ENCODE data around the gene METTL1.

METTL1 gene

DNA sequence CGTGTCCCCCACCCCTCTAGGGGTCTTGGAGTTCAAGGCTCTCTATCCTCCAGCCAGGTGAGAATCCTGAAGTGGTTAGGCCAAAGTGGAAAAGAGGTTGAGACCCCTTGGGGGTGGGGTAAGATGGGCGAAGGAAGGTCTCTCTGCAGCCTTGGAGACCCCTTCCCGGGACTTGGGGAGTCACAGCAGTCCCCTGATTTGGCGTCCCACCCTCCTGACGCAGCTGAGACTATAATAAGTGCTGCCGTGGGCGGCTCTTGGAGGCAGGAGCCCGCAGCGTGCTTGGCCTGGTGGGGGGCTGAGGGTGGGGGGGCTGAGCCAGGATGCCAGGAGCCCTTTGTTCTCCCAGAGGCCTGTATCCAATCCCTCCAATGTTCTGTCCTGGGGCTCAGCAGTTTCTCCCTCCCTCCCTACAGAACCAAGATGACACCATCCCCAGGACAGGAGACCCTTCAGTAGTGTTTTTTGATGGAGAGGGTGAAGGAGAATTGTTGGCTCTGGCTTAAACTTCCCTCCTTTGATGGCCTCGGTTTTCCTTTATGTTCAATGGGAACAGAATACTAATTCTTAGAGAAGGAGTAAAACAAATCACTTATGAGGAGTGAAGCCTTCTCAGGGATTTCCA is 31.9 kb downstream of the METTL1 start:
- no peak overlapping the region for H2AFZ ChIP-seq (ENCODE audit: low read depth, low read length)
- peak overlapping the region; percentile 92 for H3K4me2 ChIP-seq (ENCODE audit: insufficient read depth, low read length)
- H3K9ac ChIP-seq (ENCODE audit: low read depth, low read length), result no peak overlapping the region
- no peaks in the 10 kb centered on the region for H3K9me3 ChIP-seq (ENCODE audit: insufficient read depth, low read length, severe bottlenecking)
- H3K27ac ChIP-seq (ENCODE audit: low read length), result peak overlapping the region; percentile 37; the same call in 1 of the 2 replicates
- H3K4me1 ChIP-seq (ENCODE audit: insufficient read depth, low read length), result peaks cover 48% of the 10 kb centered on the region
- no peak for ATAC-seq (ENCODE audit: insufficient read depth, low read depth)
- no peaks in the 10 kb centered on the region for H3K27me3 ChIP-seq (ENCODE audit: insufficient read depth, low read length, poor library complexity)
- peaks cover 21% of the 10 kb centered on the region for H4K20me1 ChIP-seq (ENCODE audit: insufficient read depth, low read length)
- H3K36me3 ChIP-seq (ENCODE audit: insufficient read depth, low read length), result peaks cover 8% of the 10 kb centered on the region; the same call in 1 of the 2 replicates
- peaks cover 32% of the 10 kb centered on the region for H3K79me2 ChIP-seq (ENCODE audit: insufficient read depth, low read length)
- DNase-seq, result no peak
- no peak for TF ChIP-seq EZH2 (IDR thresholded peaks at IDR 0.05; ENCODE audit: borderline replicate concordance, low read depth, low read length, severe bottlenecking)
- TF ChIP-seq, protein P1, sequence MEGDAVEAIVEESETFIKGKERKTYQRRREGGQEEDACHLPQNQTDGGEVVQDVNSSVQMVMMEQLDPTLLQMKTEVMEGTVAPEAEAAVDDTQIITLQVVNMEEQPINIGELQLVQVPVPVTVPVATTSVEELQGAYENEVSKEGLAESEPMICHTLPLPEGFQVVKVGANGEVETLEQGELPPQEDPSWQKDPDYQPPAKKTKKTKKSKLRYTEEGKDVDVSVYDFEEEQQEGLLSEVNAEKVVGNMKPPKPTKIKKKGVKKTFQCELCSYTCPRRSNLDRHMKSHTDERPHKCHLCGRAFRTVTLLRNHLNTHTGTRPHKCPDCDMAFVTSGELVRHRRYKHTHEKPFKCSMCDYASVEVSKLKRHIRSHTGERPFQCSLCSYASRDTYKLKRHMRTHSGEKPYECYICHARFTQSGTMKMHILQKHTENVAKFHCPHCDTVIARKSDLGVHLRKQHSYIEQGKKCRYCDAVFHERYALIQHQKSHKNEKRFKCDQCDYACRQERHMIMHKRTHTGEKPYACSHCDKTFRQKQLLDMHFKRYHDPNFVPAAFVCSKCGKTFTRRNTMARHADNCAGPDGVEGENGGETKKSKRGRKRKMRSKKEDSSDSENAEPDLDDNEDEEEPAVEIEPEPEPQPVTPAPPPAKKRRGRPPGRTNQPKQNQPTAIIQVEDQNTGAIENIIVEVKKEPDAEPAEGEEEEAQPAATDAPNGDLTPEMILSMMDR (IDR thresholded peaks at IDR 0.05; ENCODE audit: borderline replicate concordance, extremely low read depth, low read length, poor library complexity, severe bottlenecking), result no peak
- H3K4me3 ChIP-seq (ENCODE audit: low read depth in 1 of 2, low read length in 2 of 2), result no peak overlapping the region

DNA sequence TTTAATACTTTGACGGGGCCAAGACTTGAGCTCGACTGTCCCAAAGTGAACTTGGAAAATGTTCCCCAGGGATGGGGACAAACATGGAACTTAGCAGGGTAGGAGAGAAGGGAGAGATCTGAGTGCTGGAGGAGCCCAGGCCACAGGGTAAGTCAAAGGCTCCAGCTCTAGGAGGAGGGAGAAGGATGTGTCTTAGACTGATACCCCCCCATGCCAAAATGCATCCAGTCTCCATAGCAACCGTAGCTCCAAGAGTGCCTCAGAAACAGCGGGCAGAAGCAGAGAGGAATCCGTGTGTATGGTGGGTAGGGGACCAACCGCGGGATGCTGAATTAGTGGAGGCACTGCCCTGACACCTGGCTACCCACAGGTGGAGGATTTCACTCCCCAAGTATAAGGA is 32.5 kb downstream of the METTL1 start:
- H3K9ac ChIP-seq (ENCODE audit: low read depth, low read length), result no peak overlapping the region
- no peak for DNase-seq
- no peak overlapping the region for H3K4me3 ChIP-seq (ENCODE audit: low read depth in 1 of 2, low read length in 2 of 2)
- H3K9me3 ChIP-seq (ENCODE audit: insufficient read depth, low read length, severe bottlenecking), result no peaks in the 10 kb centered on the region
- H3K36me3 ChIP-seq (ENCODE audit: insufficient read depth, low read length), result peaks cover 14% of the 10 kb centered on the region
- H2AFZ ChIP-seq (ENCODE audit: low read depth, low read length), result no peak overlapping the region
- peaks cover 46% of the 10 kb centered on the region for H3K4me1 ChIP-seq (ENCODE audit: insufficient read depth, low read length)
- H4K20me1 ChIP-seq (ENCODE audit: insufficient read depth, low read length), result peaks cover 21% of the 10 kb centered on the region
- H3K79me2 ChIP-seq (ENCODE audit: insufficient read depth, low read length), result peaks cover 32% of the 10 kb centered on the region
- ATAC-seq (ENCODE audit: insufficient read depth, low read depth), result no peak
- H3K4me2 ChIP-seq (ENCODE audit: insufficient read depth, low read length), result peak overlapping the region; percentile 38; the same call in 1 of the 2 replicates
- TF ChIP-seq, protein P1 (IDR thresholded peaks at IDR 0.05; ENCODE audit: borderline replicate concordance, extremely low read depth, low read length, poor library complexity, severe bottlenecking), result no peak
- no peak for TF ChIP-seq EZH2 (IDR thresholded peaks at IDR 0.05; ENCODE audit: borderline replicate concordance, low read depth, low read length, severe bottlenecking)
- no peaks in the 10 kb centered on the region for H3K27me3 ChIP-seq (ENCODE audit: insufficient read depth, low read length, poor library complexity)
- no peak overlapping the region for H3K27ac ChIP-seq (ENCODE audit: low read length)

DNA sequence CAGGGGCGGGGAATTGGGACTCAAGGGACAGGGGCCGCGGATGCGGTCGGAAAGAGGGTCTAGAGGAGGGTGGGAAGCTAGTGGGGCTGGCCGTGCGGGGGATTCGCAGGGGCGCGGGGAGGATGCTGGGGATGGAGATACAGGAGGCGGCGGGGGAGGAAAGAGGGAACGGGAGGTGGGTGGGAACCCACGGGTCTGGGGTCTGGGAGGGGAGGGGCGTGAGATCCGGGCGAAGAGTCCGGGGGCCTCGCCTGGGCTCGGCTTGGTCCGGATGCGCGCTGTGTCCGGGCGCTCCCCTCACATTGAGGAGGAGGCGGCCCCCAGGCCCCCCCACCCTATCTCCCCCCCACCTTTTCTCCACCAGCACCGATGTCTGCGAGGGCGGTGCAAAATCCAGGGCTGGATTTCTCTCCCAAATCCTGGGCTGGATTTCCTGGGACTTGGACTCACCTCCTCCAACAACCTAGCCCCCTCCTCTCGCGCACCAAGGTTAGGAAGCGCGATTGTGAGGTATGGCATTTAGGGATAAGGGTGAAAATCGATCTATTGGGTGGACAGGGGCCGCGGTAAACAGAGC is 33.2 kb downstream of the METTL1 start, which contains the start of gene AGAP2:
Gene AGAP2 (minus strand): TSS at position 82 of the 577 bp plus-strand sequence. CDS start 496 bp downstream, outside the sequence.
- no peak within 1 kb of the TSS for H3K27ac ChIP-seq (ENCODE audit: low read length)
- H3K79me2 ChIP-seq (ENCODE audit: insufficient read depth, low read length), result peaks cover 32% of the 10 kb centered on the region
- H3K4me2 ChIP-seq (ENCODE audit: insufficient read depth, low read length), result peak within 1 kb of the TSS; percentile 38; the same call in 1 of the 2 replicates
- H4K20me1 ChIP-seq (ENCODE audit: insufficient read depth, low read length), result peaks cover 21% of the 10 kb centered on the region
- no peak within 1 kb of the TSS for H3K9ac ChIP-seq (ENCODE audit: low read depth, low read length)
- no peak within 1 kb of the TSS for H3K4me3 ChIP-seq (ENCODE audit: low read depth in 1 of 2, low read length in 2 of 2)
- H3K36me3 ChIP-seq (ENCODE audit: insufficient read depth, low read length), result peaks cover 20% of the 10 kb centered on the region
- H2AFZ ChIP-seq (ENCODE audit: low read depth, low read length), result no peak within 1 kb of the TSS
- DNase-seq (no peak), ATAC-seq (ENCODE audit: insufficient read depth, low read depth) (no peak)
- no peaks in the 10 kb centered on the region for H3K9me3 ChIP-seq (ENCODE audit: insufficient read depth, low read length, severe bottlenecking)
- peaks cover 40% of the 10 kb centered on the region for H3K4me1 ChIP-seq (ENCODE audit: insufficient read depth, low read length)
- TF ChIP-seq EZH2 (IDR thresholded peaks at IDR 0.05; ENCODE audit: borderline replicate concordance, low read depth, low read length, severe bottlenecking), result no peak
- TF ChIP-seq, protein P1 (IDR thresholded peaks at IDR 0.05; ENCODE audit: borderline replicate concordance, extremely low read depth, low read length, poor library complexity, severe bottlenecking), result no peak
- no peaks in the 10 kb centered on the region for H3K27me3 ChIP-seq (ENCODE audit: insufficient read depth, low read length, poor library complexity)
